H1 (cell line): ENCODE data around the gene PSMD12. TPM values are rescaled to one million over a fixed set of nuclear protein-coding genes. Genes with fewer than 3 reads are reported as not detected.

Source experiments
- CTCF ChIA-PET: fragments of 300-600 bp; sonication (Branson Sonifier 250); formaldehyde crosslinking; loops from one replicate; lab custom pipeline; 2021; ENCODE audit not compliant: partially characterized antibody; lab: Charles Lee
- POLR2A ChIA-PET: fragments of 300-600 bp; sonication (Branson Sonifier 250); formaldehyde crosslinking; loops from one replicate; lab custom pipeline; 2021; ENCODE audit warnings: inconsistent platforms; ENCODE audit not compliant: partially characterized antibody; lab: Charles Lee
- DNase-seq, 2 experiments: peaks; one replicate each; pipeline versions ENCODE4 v3.0.0 to v3.0.0-alpha.2; 2010 to 2022; ENCODE audit warnings: low spot score in 2 of 2, low read depth in 1 of 2, mixed read lengths in 1 of 2
- FAIRE-seq: peaks from 2 replicates; lab custom pipeline; 2011; peaks lifted over from hg19 to GRCh38; lab: Jason Lieb, UNC
- H2AFZ ChIP-seq: 2 replicates; pipeline ENCODE4 v1.8.1; 2012; ENCODE audit warnings: low read length, inconsistent platforms
- H2AK5ac ChIP-seq: 2 replicates; pipeline ENCODE4 v1.6.1; 2013; ENCODE audit warnings: low read depth, low read length
- H2BK120ac ChIP-seq: replicated peaks from 2 replicates; pipeline ENCODE3; 2013; ENCODE audit warnings: low read depth, low read length, inconsistent platforms
- H2BK12ac ChIP-seq: 2 replicates; pipeline ENCODE4 v1.6.1; 2013; ENCODE audit warnings: low read depth, low read length
- H2BK15ac ChIP-seq: 2 replicates; pipeline ENCODE4 v1.6.1; 2013; ENCODE audit warnings: low read length
- H2BK20ac ChIP-seq: 2 replicates; pipeline ENCODE4 v1.6.1; 2013; ENCODE audit warnings: low read length
- H2BK5ac ChIP-seq: 2 replicates; pipeline ENCODE4 v1.6.1; 2013; ENCODE audit warnings: low read depth, low read length
- H3K14ac ChIP-seq: 2 replicates; pipeline ENCODE4 v1.6.1; 2013; ENCODE audit warnings: inconsistent platforms; ENCODE audit not compliant: insufficient read length
- H3K18ac ChIP-seq: 2 replicates; pipeline ENCODE4 v1.6.1; 2013; ENCODE audit warnings: low read length; ENCODE audit errors: extremely low read depth
- H3K23ac ChIP-seq: 2 replicates; pipeline ENCODE4 v1.6.1; 2013; ENCODE audit warnings: inconsistent platforms; ENCODE audit not compliant: insufficient read length
- H3K23me2 ChIP-seq: 2 replicates; pipeline ENCODE4 v1.6.1; 2013; ENCODE audit warnings: low read depth, low read length
- H3K27ac ChIP-seq: 2 replicates; pipeline ENCODE4 v1.6.1; 2011; ENCODE audit warnings: low read depth, low read length, inconsistent platforms
- H3K27me3 ChIP-seq, 4 experiments: replicated peaks in 1 of 4; 1 replicate in 1 of 4; 2 replicates in 3 of 4; pipeline versions ENCODE4 v1.6.1 to v1.8.1; 2011 to 2013; ENCODE audit warnings: low read length in 3 of 4, mild to moderate bottlenecking in 3 of 4, inconsistent platforms in 2 of 4, mixed read lengths in 2 of 4, moderate library complexity in 1 of 4; ENCODE audit not compliant: control insufficient read depth in 3 of 4, insufficient read depth in 3 of 4; ENCODE audit errors: extremely low read depth in 1 of 4
- H3K36me3 ChIP-seq, 4 experiments: 2 replicates each; pipeline versions ENCODE4 v1.6.1 to v1.8.1; 2011 to 2013; ENCODE audit warnings: mild to moderate bottlenecking in 4 of 4, low read length in 3 of 4, moderate library complexity in 2 of 4, control low read depth in 1 of 4, inconsistent platforms in 1 of 4; ENCODE audit not compliant: insufficient read depth in 4 of 4, control insufficient read depth in 2 of 4
- H3K4ac ChIP-seq: replicated peaks from 2 replicates; pipeline ENCODE3; 2013; ENCODE audit warnings: low read length, low read depth, mixed read lengths, inconsistent platforms; ENCODE audit not compliant: insufficient read length
- H3K4me1 ChIP-seq, 4 experiments: replicated peaks in 1 of 4; 1 replicate in 1 of 4; 2 replicates in 3 of 4; pipeline versions ENCODE4 v1.6.1 to v1.8.1; 2011 to 2013; ENCODE audit warnings: low read length in 3 of 4, inconsistent platforms in 2 of 4, mixed read lengths in 1 of 4; ENCODE audit not compliant: insufficient read depth in 4 of 4, control insufficient read depth in 3 of 4
- H3K4me2 ChIP-seq, 2 experiments: 2 replicates each; pipeline versions ENCODE4 v1.6.1 to v1.8.1; 2011 to 2013; ENCODE audit warnings: low read depth in 2 of 2, low read length in 2 of 2, control low read depth in 1 of 2, inconsistent platforms in 1 of 2, mild to moderate bottlenecking in 1 of 2; ENCODE audit not compliant: insufficient read depth in 1 of 2
- H3K4me3 ChIP-seq, 4 experiments: fragments of 200-600, 300-600 bp in 1 of 4; sonication (generic), shearing (Covaris generic), sonication (Bioruptor Twin) in 1 of 4; 2 replicates each; pipeline versions ENCODE4 v1.5.1 to v1.8.1; 2011 to 2016; ENCODE audit warnings: low read length in 4 of 4, low read depth in 3 of 4, control low read depth in 2 of 4, inconsistent platforms in 2 of 4, mild to moderate bottlenecking in 2 of 4, mixed read lengths in 1 of 4, moderate library complexity in 1 of 4; ENCODE audit not compliant: insufficient read depth in 2 of 4; ENCODE audit errors: extremely low read depth in 1 of 4
- H3K56ac ChIP-seq: replicated peaks from 2 replicates; pipeline ENCODE3; 2013; ENCODE audit warnings: low read depth, mild to moderate bottlenecking, mixed read lengths, low read length, inconsistent platforms; ENCODE audit not compliant: insufficient read length
- H3K79me1 ChIP-seq: 2 replicates; pipeline ENCODE4 v1.6.1; 2013; ENCODE audit warnings: low read depth, low read length, control low read depth
- H3K79me2 ChIP-seq, 2 experiments: 2 replicates each; pipeline versions ENCODE4 v1.6.1 to v1.8.1; 2012 to 2013; ENCODE audit warnings: low read length in 2 of 2, mild to moderate bottlenecking in 2 of 2, inconsistent platforms in 1 of 2; ENCODE audit not compliant: insufficient read depth in 2 of 2, control insufficient read depth in 1 of 2
- H3K9ac ChIP-seq, 4 experiments: replicated peaks in 1 of 4; 1 replicate in 1 of 4; 2 replicates in 3 of 4; pipeline versions ENCODE4 v1.6.1 to v1.8.1; 2011 to 2013; ENCODE audit warnings: low read depth in 3 of 4, low read length in 3 of 4, control low read depth in 2 of 4, mild to moderate bottlenecking in 2 of 4, moderate library complexity in 2 of 4, inconsistent platforms in 1 of 4; ENCODE audit errors: extremely low read depth in 1 of 4
- H3K9me3 ChIP-seq, 2 experiments: 2 replicates each; pipeline versions ENCODE4 v1.6.1 to v1.8.1; 2012 to 2013; ENCODE audit warnings: mild to moderate bottlenecking in 2 of 2, moderate library complexity in 2 of 2, control low read depth in 1 of 2, inconsistent platforms in 1 of 2, low read depth in 1 of 2, low read length in 1 of 2, mixed read lengths in 1 of 2; ENCODE audit not compliant: insufficient read depth in 2 of 2
- H4K20me1 ChIP-seq, 2 experiments: replicated peaks in 1 of 2; 2 replicates each; pipeline versions ENCODE3 to v1.8.1; 2011 to 2013; ENCODE audit warnings: inconsistent platforms in 2 of 2, low read length in 2 of 2, mild to moderate bottlenecking in 1 of 2; ENCODE audit not compliant: insufficient read depth in 2 of 2, control insufficient read depth in 1 of 2
- H4K5ac ChIP-seq: 2 replicates; pipeline ENCODE4 v1.6.1; 2013; ENCODE audit warnings: low read length, low read depth, mixed read lengths, inconsistent platforms; ENCODE audit not compliant: insufficient read length
- H4K8ac ChIP-seq: 2 replicates; pipeline ENCODE4 v1.8.0; 2013; ENCODE audit warnings: mild to moderate bottlenecking, moderate library complexity, low read length, inconsistent platforms; ENCODE audit not compliant: insufficient read depth; ENCODE audit errors: extremely low read depth
- H4K91ac ChIP-seq: replicated peaks from 2 replicates; pipeline ENCODE3; 2013; ENCODE audit warnings: low read length, mixed read lengths, inconsistent platforms; ENCODE audit not compliant: insufficient read length
- ATF2 ChIP-seq: IDR thresholded peaks from 2 replicates; pipeline ENCODE4 v1.6.1; 2012; ENCODE audit warnings: low read length, inconsistent platforms
- BCL11A ChIP-seq, 2 experiments: IDR thresholded peaks; one replicate each; pipeline ENCODE4 v1.6.1; 2011; ENCODE audit warnings: low read depth in 2 of 2, low read length in 2 of 2, mild to moderate bottlenecking in 2 of 2
- CTCF ChIP-seq, 3 experiments: IDR thresholded peaks; 1 replicate in 2 of 3; 2 replicates in 1 of 3; pipeline versions ENCODE4 v1.5.1 to v1.6.1; 2011; ENCODE audit warnings: low read length in 3 of 3, mild to moderate bottlenecking in 3 of 3, inconsistent platforms in 2 of 3, low read depth in 1 of 3, moderate library complexity in 1 of 3; ENCODE audit not compliant: insufficient read depth in 1 of 3; ENCODE audit errors: control extremely low read depth in 1 of 3
- EZH2 ChIP-seq: fragments of 200-600 bp; sonication (generic); IDR thresholded peaks from 2 replicates; pipeline ENCODE4 v1.7.1; 2012; ENCODE audit warnings: low read depth, mild to moderate bottlenecking, moderate library complexity, low read length, inconsistent platforms; ENCODE audit not compliant: severe bottlenecking
- POU5F1 ChIP-seq: IDR thresholded peaks from 2 replicates; pipeline ENCODE4 v1.6.1; 2011; ENCODE audit warnings: low read depth, mild to moderate bottlenecking, low read length, moderate library complexity
- RBBP5 ChIP-seq: IDR thresholded peaks from 2 replicates; pipeline ENCODE4 v1.7.1; 2012; ENCODE audit warnings: low read depth, mild to moderate bottlenecking, inconsistent platforms, low read length, moderate library complexity, borderline replicate concordance
- RFX5 ChIP-seq: IDR thresholded peaks from 2 replicates; pipeline ENCODE4 v1.6.1; 2011; ENCODE audit warnings: low read depth, low read length, improper control_type of control experiment, borderline replicate concordance
- RXRA ChIP-seq: IDR thresholded peaks from 2 replicates; pipeline ENCODE4 v1.6.1; 2011; ENCODE audit warnings: low read depth, mild to moderate bottlenecking, low read length, moderate library complexity; ENCODE audit not compliant: insufficient read depth
- TAF1 ChIP-seq: IDR thresholded peaks from 2 replicates; pipeline ENCODE4 v1.6.1; 2011; ENCODE audit warnings: mild to moderate bottlenecking, low read depth, low read length
- WGBS, 2 experiments: shearing (Covaris generic) in 1 of 2; methylation state at CpG; one replicate each; pipeline versions ENCODE4 v1.1.6 to v1.1.7; 2013 to 2015; ENCODE audit warnings: low lambda C conversion rate in 2 of 2, mixed read lengths in 2 of 2, inconsistent platforms in 1 of 2, low coverage in 1 of 2, missing lambda C conversion rate in 1 of 2; ENCODE audit not compliant: insufficient replicate concordance in 2 of 2, insufficient coverage in 1 of 2, insufficient read length in 1 of 2; ENCODE audit errors: extremely low coverage in 1 of 2, missing lambda C conversion rate in 1 of 2; 5-methylcytosine and 5-hydroxymethylcytosine counted together
- polyA plus RNA-seq, 7 experiments: library from polyadenylated mRNA; depleted of rRNA in 3 of 7; stranded (reverse) in 5 of 7; unstranded in 2 of 7; fragments of >200 nt in 5 of 7; fragments of 200-250 nt in 2 of 7; gene quantifications; 1 replicate in 5 of 7; 2 replicates in 1 of 7; 4 replicates in 1 of 7; pipeline versions ENCODE4 v1.2.1 to v1.2.3, GENCODE V29; 2011 to 2013; ENCODE audit warnings: missing spikeins in 2 of 7, mixed read lengths in 2 of 7
- total RNA-seq: library from RNA; stranded (reverse); fragmentation: NEBNext Ultra II Directional; extraction: Animal tissue kit (Norgen Biotek cat#: 25700); gene quantifications from 2 replicates; pipeline ENCODE4 v1.2.1, GENCODE V29; 2021

The PSMD12 gene
- total and polyA plus RNA-seq, 2 of the 8 experiments (the other 6 are each of a cell fraction or from before 2014, with no cell fraction given) = 14.0 to 82.4 TPM

GRCh38 chr17:67297454-67297960, 68.9 kb downstream of the PSMD12 start:
- Histone ChIP-seq H2BK15ac (no peak overlapping the region), H3K14ac (no peak overlapping the region), H3K9me3 (no peaks in the 10 kb centered on the region), H4K8ac (no peak overlapping the region), H2BK5ac (no peak overlapping the region), H4K5ac (no peak overlapping the region), H3K9ac (no peak overlapping the region), H3K4ac (no peak overlapping the region), H3K4me3 (no peak overlapping the region), H2BK20ac (no peak overlapping the region), H2AFZ (no peak overlapping the region), H3K4me2 (no peak overlapping the region), H2BK12ac (no peak overlapping the region), H3K79me1 (no peaks in the 10 kb centered on the region), H3K23ac (no peak overlapping the region), H3K27me3 (no peaks in the 10 kb centered on the region), H3K27ac (no peak overlapping the region), H2BK120ac (no peak overlapping the region), H3K79me2 (no peaks in the 10 kb centered on the region), H3K56ac (no peak overlapping the region), H3K36me3 (no peaks in the 10 kb centered on the region), H3K23me2 (no peaks in the 10 kb centered on the region), H4K20me1 (no peaks in the 10 kb centered on the region), H3K18ac (no peak overlapping the region), H2AK5ac (no peak overlapping the region), H4K91ac (no peak overlapping the region), H3K4me1 (0 out of 7 replicates have a peak, but pooled peaks cover 0 to 2% (median 0%) of the 10 kb centered on the region in 4 experiments)
- 93% methylated on average over 10 of the region's 10 CpGs; no CpG with 5 or more reads in 1 of the 2 experiments for WGBS, 2 experiments
- FAIRE-seq (no peak), DNase-seq (no peak)
- POLR2A ChIA-PET = interaction anchor here (0.6 kb wide), 1 partner anchor 530 kb away, joined by 3 read pairs; no protein-coding TSS in a partner anchor
- CTCF ChIA-PET = interaction anchor here (0.9 to 23.4 kb wide), 3 partner anchors 11 to 21 kb away, joined by 3 to 253 read pairs (median 3); no protein-coding TSS in a partner anchor
- TF ChIP-seq BCL11A (IDR thresholded peaks at IDR 0.05; ENCODE audit: low read depth in 2 of 2, low read length in 2 of 2) = no peak
- TF ChIP-seq CTCF (IDR thresholded peaks at IDR 0.05; ENCODE audit: control extremely low read depth in 1 of 3, insufficient read depth in 1 of 3, low read depth in 1 of 3, low read length in 3 of 3) = no peak
- no peak for TF ChIP-seq RXRA
- TF ChIP-seq TAF1 = no peak
- no peak for TF ChIP-seq RFX5
- TF ChIP-seq EZH2 = no peak
- no peak for TF ChIP-seq POU5F1
- no peak for TF ChIP-seq ATF2
- TF ChIP-seq RBBP5 = no peak
